ENCODE measurements around the gene SLC38A10. TPM values are rescaled to one million over a fixed set of nuclear protein-coding genes. Genes with fewer than 3 reads are reported as not detected.

Gene SLC38A10
- total RNA-seq, 1 experiment from 2014 or later = 109 TPM

GRCh38 chr17:81260171-81260570 is 34.9 kb downstream of the SLC38A10 start:
- Histone ChIP-seq H3K79me2 (ENCODE audit: insufficient read depth, low read length) (no peaks in the 10 kb centered on the region), H3K4me2 (ENCODE audit: low read length) (no peak overlapping the region), H4K20me1 (ENCODE audit: insufficient read depth) (no peaks in the 10 kb centered on the region), H2AFZ (ENCODE audit: low read depth, low read length, poor library complexity, severe bottlenecking) (no peak overlapping the region), H3K4me3 (replicated peaks in 1 of 2; ENCODE audit: low read depth in 1 of 2, low read length in 2 of 2) (no peak overlapping the region), H3K27me3 (ENCODE audit: insufficient read depth, low read length) (no peaks in the 10 kb centered on the region), H3K27ac (ENCODE audit: low read depth, low read length) (no peak overlapping the region), H3K9me3 (ENCODE audit: control insufficient read depth in 1 of 2, insufficient read depth in 1 of 2, low read depth in 1 of 2, low read length in 2 of 2) (no peaks in the 10 kb centered on the region), H3K4me1 (ENCODE audit: control insufficient read depth in 1 of 2, insufficient read depth in 2 of 2, low read length in 2 of 2) (no peaks in the 10 kb centered on the region), H3K9me2 (ENCODE audit: insufficient read depth) (no peaks in the 10 kb centered on the region), H3K9ac (ENCODE audit: low read length) (no peak overlapping the region), H3K36me3 (ENCODE audit: control insufficient read depth in 1 of 2, insufficient read depth in 2 of 2, low read length in 2 of 2) (peaks cover 28 to 41% of the 10 kb centered on the region in 2 experiments; a peak in 3 of 4 replicates)
- TF ChIP-seq FOSL1 (IDR thresholded peaks at IDR 0.05; ENCODE audit: low read depth) (no peak), SP1 (IDR thresholded peaks at IDR 0.05; ENCODE audit: low read depth) (no peak), EGR1 (IDR thresholded peaks at IDR 0.05; ENCODE audit: low read depth) (no peak), CTCF (IDR thresholded peaks at IDR 0.05 in 2 of 3, conservative IDR thresholded peaks at IDR 0.05 in 1 of 3; ENCODE audit: borderline replicate concordance in 1 of 3, insufficient read depth in 1 of 3, low read depth in 2 of 3, low read length in 2 of 3) (no peak), REST (IDR thresholded peaks at IDR 0.05; ENCODE audit: low read depth) (no peak), POLR2AphosphoS5 (IDR thresholded peaks at IDR 0.05; ENCODE audit: low read depth, low read length) (no peak), ELF1 (IDR thresholded peaks at IDR 0.05; ENCODE audit: borderline replicate concordance, low read depth) (no peak), ZFX (IDR thresholded peaks at IDR 0.05) (no peak), POLR2A (IDR thresholded peaks at IDR 0.05; ENCODE audit: borderline replicate concordance, extremely low read depth, insufficient read depth, insufficient read length) (no peak), ZNF274 (IDR thresholded peaks at IDR 0.05; ENCODE audit: low read depth, low read length) (no peak), ZBTB33 (IDR thresholded peaks at IDR 0.05; ENCODE audit: extremely low read depth, insufficient replicate concordance, low read length) (no peak), CEBPB (IDR thresholded peaks at IDR 0.05; ENCODE audit: low read depth) (no peak), RAD21 (IDR thresholded peaks at IDR 0.05; ENCODE audit: low read depth) (no peak)
- intact Hi-C loops (cut with micrococcal nuclease) = no loop called here
- no peak for DNase-seq (ENCODE audit: low read depth, low spot score)
- RAD21 ChIA-PET (ENCODE audit: low non-redundant PET in 1 of 2, low total read pairs in 2 of 2, uncharacterized antibody in 2 of 2, unreplicated experiment in 2 of 2) = no interaction called here
- POLR2A ChIA-PET = no interaction called here
- no peak for ATAC-seq
- BruUV-seq (replicated peaks) = no TSS peak
- CTCF ChIA-PET = no interaction called here
